ENCODE measurements around the gene CDH24. TPM values are rescaled to one million over a fixed set of nuclear protein-coding genes. Genes with fewer than 3 reads are reported as not detected.

CDH24 gene
- total and polyA plus RNA-seq, 2 of the 13 experiments (the other 11 are each of a cell fraction or from before 2014, with no cell fraction given) = 0.69 to 0.99 TPM

DNA sequence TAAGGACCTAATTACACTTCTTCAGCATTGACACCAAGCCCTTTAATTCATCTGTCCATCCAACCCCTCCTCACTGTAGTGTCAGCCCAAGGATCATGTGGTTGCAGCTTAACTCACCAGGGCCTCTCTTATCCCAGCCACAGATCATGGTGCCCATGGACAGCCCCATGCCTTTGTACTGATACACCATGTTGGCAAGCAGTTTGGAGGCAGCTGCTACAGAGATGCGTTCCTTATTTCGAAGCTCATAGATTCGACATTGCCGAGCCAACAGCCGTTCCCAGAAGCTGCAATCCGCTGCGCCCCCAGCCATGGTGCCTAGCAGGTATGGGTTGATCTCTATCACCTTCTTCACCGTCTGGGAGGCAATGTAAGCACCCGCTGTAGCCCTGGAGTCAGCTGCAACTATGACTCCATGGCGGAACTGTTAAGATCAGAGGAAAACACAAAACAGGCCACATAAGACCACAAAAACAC lies 24.0 kb downstream of the CDH24 start (continued):
- TF ChIP-seq, protein P1, sequence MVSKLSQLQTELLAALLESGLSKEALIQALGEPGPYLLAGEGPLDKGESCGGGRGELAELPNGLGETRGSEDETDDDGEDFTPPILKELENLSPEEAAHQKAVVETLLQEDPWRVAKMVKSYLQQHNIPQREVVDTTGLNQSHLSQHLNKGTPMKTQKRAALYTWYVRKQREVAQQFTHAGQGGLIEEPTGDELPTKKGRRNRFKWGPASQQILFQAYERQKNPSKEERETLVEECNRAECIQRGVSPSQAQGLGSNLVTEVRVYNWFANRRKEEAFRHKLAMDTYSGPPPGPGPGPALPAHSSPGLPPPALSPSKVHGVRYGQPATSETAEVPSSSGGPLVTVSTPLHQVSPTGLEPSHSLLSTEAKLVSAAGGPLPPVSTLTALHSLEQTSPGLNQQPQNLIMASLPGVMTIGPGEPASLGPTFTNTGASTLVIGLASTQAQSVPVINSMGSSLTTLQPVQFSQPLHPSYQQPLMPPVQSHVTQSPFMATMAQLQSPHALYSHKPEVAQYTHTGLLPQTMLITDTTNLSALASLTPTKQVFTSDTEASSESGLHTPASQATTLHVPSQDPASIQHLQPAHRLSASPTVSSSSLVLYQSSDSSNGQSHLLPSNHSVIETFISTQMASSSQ (IDR thresholded peaks at IDR 0.05; ENCODE audit: low read depth) = no peak
- TF ChIP-seq, protein P1 (CRISPR knock-in tag; IDR thresholded peaks at IDR 0.05; ENCODE audit: borderline replicate concordance) = no peak
- TF ChIP-seq, protein P2, sequence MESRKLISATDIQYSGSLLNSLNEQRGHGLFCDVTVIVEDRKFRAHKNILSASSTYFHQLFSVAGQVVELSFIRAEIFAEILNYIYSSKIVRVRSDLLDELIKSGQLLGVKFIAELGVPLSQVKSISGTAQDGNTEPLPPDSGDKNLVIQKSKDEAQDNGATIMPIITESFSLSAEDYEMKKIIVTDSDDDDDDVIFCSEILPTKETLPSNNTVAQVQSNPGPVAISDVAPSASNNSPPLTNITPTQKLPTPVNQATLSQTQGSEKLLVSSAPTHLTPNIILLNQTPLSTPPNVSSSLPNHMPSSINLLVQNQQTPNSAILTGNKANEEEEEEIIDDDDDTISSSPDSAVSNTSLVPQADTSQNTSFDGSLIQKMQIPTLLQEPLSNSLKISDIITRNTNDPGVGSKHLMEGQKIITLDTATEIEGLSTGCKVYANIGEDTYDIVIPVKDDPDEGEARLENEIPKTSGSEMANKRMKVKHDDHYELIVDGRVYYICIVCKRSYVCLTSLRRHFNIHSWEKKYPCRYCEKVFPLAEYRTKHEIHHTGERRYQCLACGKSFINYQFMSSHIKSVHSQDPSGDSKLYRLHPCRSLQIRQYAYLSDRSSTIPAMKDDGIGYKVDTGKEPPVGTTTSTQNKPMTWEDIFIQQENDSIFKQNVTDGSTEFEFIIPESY (CRISPR knock-in tag; IDR thresholded peaks at IDR 0.05) = peak; percentile 81
- TF ChIP-seq, protein P3, sequence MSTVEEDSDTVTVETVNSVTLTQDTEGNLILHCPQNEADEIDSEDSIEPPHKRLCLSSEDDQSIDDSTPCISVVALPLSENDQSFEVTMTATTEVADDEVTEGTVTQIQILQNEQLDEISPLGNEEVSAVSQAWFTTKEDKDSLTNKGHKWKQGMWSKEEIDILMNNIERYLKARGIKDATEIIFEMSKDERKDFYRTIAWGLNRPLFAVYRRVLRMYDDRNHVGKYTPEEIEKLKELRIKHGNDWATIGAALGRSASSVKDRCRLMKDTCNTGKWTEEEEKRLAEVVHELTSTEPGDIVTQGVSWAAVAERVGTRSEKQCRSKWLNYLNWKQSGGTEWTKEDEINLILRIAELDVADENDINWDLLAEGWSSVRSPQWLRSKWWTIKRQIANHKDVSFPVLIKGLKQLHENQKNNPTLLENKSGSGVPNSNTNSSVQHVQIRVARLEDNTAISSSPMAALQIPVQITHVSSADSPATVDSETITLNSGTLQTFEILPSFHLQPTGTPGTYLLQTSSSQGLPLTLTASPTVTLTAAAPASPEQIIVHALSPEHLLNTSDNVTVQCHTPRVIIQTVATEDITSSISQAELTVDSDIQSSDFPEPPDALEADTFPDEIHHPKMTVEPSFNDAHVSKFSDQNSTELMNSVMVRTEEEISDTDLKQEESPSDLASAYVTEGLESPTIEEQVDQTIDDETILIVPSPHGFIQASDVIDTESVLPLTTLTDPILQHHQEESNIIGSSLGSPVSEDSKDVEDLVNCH (CRISPR knock-in tag; IDR thresholded peaks at IDR 0.05) = no peak
- TF ChIP-seq ZNF724P (CRISPR knock-in tag; IDR thresholded peaks at IDR 0.05; ENCODE audit: borderline replicate concordance) = no peak
- no peak for TF ChIP-seq TEAD2 (CRISPR knock-in tag; IDR thresholded peaks at IDR 0.05)
- 0 out of 2 replicates have a peak, but pooled peaks have one; percentile 18 for TF ChIP-seq ZNF331 (CRISPR knock-in tag; IDR thresholded peaks at IDR 0.05)
- peak in 1 of 2 experiments; percentile 43; a peak in 1 of 4 replicates for TF ChIP-seq POLR2A (IDR thresholded peaks at IDR 0.05; ENCODE audit: insufficient read depth in 1 of 2, low read depth in 2 of 2, low read length in 2 of 2)
- peak; percentile 57; the same call in 1 of the 2 replicates for TF ChIP-seq AHR (CRISPR knock-in tag; IDR thresholded peaks at IDR 0.05)
- no peak for TF ChIP-seq ZNF775 (CRISPR knock-in tag; IDR thresholded peaks at IDR 0.05; ENCODE audit: borderline replicate concordance)
- no peak for TF ChIP-seq MXD4 (CRISPR knock-in tag; IDR thresholded peaks at IDR 0.05)
- no peak for TF ChIP-seq KLF9 (CRISPR knock-in tag; IDR thresholded peaks at IDR 0.05; ENCODE audit: low read depth)
- TF ChIP-seq ZNF883 (CRISPR knock-in tag; IDR thresholded peaks at IDR 0.05; ENCODE audit: not compliant biosample characterization) = no peak
- peak; percentile 21; the same call in 1 of the 2 replicates for TF ChIP-seq NCOA2 (CRISPR knock-in tag; IDR thresholded peaks at IDR 0.05)
- TF ChIP-seq, protein P4, sequence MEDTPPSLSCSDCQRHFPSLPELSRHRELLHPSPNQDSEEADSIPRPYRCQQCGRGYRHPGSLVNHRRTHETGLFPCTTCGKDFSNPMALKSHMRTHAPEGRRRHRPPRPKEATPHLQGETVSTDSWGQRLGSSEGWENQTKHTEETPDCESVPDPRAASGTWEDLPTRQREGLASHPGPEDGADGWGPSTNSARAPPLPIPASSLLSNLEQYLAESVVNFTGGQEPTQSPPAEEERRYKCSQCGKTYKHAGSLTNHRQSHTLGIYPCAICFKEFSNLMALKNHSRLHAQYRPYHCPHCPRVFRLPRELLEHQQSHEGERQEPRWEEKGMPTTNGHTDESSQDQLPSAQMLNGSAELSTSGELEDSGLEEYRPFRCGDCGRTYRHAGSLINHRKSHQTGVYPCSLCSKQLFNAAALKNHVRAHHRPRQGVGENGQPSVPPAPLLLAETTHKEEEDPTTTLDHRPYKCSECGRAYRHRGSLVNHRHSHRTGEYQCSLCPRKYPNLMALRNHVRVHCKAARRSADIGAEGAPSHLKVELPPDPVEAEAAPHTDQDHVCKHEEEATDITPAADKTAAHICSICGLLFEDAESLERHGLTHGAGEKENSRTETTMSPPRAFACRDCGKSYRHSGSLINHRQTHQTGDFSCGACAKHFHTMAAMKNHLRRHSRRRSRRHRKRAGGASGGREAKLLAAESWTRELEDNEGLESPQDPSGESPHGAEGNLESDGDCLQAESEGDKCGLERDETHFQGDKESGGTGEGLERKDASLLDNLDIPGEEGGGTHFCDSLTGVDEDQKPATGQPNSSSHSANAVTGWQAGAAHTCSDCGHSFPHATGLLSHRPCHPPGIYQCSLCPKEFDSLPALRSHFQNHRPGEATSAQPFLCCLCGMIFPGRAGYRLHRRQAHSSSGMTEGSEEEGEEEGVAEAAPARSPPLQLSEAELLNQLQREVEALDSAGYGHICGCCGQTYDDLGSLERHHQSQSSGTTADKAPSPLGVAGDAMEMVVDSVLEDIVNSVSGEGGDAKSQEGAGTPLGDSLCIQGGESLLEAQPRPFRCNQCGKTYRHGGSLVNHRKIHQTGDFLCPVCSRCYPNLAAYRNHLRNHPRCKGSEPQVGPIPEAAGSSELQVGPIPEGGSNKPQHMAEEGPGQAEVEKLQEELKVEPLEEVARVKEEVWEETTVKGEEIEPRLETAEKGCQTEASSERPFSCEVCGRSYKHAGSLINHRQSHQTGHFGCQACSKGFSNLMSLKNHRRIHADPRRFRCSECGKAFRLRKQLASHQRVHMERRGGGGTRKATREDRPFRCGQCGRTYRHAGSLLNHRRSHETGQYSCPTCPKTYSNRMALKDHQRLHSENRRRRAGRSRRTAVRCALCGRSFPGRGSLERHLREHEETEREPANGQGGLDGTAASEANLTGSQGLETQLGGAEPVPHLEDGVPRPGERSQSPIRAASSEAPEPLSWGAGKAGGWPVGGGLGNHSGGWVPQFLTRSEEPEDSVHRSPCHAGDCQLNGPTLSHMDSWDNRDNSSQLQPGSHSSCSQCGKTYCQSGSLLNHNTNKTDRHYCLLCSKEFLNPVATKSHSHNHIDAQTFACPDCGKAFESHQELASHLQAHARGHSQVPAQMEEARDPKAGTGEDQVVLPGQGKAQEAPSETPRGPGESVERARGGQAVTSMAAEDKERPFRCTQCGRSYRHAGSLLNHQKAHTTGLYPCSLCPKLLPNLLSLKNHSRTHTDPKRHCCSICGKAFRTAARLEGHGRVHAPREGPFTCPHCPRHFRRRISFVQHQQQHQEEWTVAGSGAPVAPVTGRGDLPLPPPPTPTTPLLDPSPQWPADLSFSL (CRISPR knock-in tag; IDR thresholded peaks at IDR 0.05) = no peak
- TF ChIP-seq ZNF101 (CRISPR knock-in tag; IDR thresholded peaks at IDR 0.05; ENCODE audit: borderline replicate concordance, low read depth) = no peak
